Fibroblast of the aortic adventitia (primary cell): ENCODE results near the gene MLPH. TPM values are rescaled to one million over a fixed set of nuclear protein-coding genes. Genes with fewer than 3 reads are reported as not detected.

Source experiments
- DNase-seq: peaks from one replicate; pipeline ENCODE4 v3.0.0-alpha.2; 2010; ENCODE audit warnings: low read depth
- H3K4me3 ChIP-seq: 2 replicates; pipeline ENCODE4 v1.5.1; 2011; ENCODE audit warnings: low read depth, mild to moderate bottlenecking, control low read depth, low read length, moderate library complexity
- CTCF ChIP-seq: IDR thresholded peaks from 2 replicates; pipeline ENCODE4 v1.5.1; 2011; ENCODE audit warnings: mild to moderate bottlenecking, low read length, control low read depth, inconsistent platforms; ENCODE audit not compliant: insufficient read depth
- total RNA-seq: library from RNA; depleted of rRNA; stranded (reverse); fragments of >200 nt; gene quantifications from 2 replicates; pipeline ENCODE4 v1.2.3, GENCODE V29; 2012; ENCODE audit warnings: low replicate concordance

Gene MLPH
- total RNA-seq, 1 donor, result 5.2 TPM

- no peak overlapping the region for H3K4me3 ChIP-seq
- TF ChIP-seq CTCF, result no peak
- DNase-seq, result no peak
Measured at GRCh38 chr2:237485304-237485703, 1.7 kb upstream of the MLPH start.

GRCh38 chr2:237485844-237486243, 1.2 kb upstream of the MLPH start:
- DNase-seq, result no peak
- TF ChIP-seq CTCF, result no peak
- peak overlapping the region; percentile 69 for H3K4me3 ChIP-seq

GRCh38 chr2:237486334-237486818, 675 bp upstream of the MLPH start:
- TF ChIP-seq CTCF, result no peak
- DNase-seq, result no peak
- peak overlapping the region; percentile 69 for H3K4me3 ChIP-seq

- TF ChIP-seq CTCF, result no peak
- H3K4me3 ChIP-seq, result peak overlapping the region; percentile 69
- DNase-seq, result no peak
Measured at GRCh38 chr2:237487496-237487895, 445 bp downstream of the MLPH start.

- DNase-seq, result no peak
- TF ChIP-seq CTCF, result no peak
- no peak overlapping the region for H3K4me3 ChIP-seq
Measured at GRCh38 chr2:237488295-237488694, 1.2 kb downstream of the MLPH start.

GRCh38 chr2:237488901-237489860, 2.1 kb downstream of the MLPH start:
- no peak overlapping the region for H3K4me3 ChIP-seq
- DNase-seq, result peak; percentile 51
- TF ChIP-seq CTCF, result no peak
